Ovary (tissue), 3 donors: Measurements from ENCODE around the gene ALG5.

ENCODE experiments used
- POLR2A ChIP-seq: fragments of 450-650 bp; IDR thresholded peaks from one replicate; pipeline ENCODE4 v1.6.1; 2017; ENCODE audit warnings: antibody characterized with exemption, mild to moderate bottlenecking, moderate library complexity
- TF ChIP-seq, protein P1 (sequence below), 3 donors: fragments of 450-650 bp in 2 of 3; fragments of 200-600 bp in 1 of 3; IDR thresholded peaks; one replicate each; pipeline versions ENCODE4 v1.5.1 to v1.8.0; 2016 to 2022; ENCODE audit warnings: antibody characterized with exemption in 3 of 3, mild to moderate bottlenecking in 1 of 3
- donor health status: DM: no; HTN: no; CAD: no.

DNA sequence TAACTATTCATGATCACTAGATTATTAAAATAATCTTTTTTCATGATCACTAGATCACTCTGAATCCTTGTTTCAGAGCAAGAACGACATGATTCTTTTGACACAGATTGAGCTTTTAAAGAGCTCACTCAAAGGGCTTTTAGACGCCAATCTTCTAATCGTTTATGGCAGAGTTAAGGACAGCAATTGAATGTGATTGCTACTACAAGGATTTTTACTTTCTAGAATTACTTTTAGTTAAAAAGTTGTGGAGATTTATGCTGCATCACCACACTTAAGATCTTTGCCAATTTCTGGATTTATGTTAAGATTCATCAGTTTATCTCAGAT is 2.7 kb upstream of the ALG5 start:
- TF ChIP-seq, protein P1, sequence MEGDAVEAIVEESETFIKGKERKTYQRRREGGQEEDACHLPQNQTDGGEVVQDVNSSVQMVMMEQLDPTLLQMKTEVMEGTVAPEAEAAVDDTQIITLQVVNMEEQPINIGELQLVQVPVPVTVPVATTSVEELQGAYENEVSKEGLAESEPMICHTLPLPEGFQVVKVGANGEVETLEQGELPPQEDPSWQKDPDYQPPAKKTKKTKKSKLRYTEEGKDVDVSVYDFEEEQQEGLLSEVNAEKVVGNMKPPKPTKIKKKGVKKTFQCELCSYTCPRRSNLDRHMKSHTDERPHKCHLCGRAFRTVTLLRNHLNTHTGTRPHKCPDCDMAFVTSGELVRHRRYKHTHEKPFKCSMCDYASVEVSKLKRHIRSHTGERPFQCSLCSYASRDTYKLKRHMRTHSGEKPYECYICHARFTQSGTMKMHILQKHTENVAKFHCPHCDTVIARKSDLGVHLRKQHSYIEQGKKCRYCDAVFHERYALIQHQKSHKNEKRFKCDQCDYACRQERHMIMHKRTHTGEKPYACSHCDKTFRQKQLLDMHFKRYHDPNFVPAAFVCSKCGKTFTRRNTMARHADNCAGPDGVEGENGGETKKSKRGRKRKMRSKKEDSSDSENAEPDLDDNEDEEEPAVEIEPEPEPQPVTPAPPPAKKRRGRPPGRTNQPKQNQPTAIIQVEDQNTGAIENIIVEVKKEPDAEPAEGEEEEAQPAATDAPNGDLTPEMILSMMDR (IDR thresholded peaks at IDR 0.05), result no peak
- TF ChIP-seq POLR2A, result no peak
